ENCODE results near the gene DVL3. TPM values are rescaled to one million over a fixed set of nuclear protein-coding genes. Genes with fewer than 3 reads are reported as not detected.

The DVL3 gene
- total RNA-seq, 2 experiments from 2014 or later: 19.6 to 19.9 TPM

DNA sequence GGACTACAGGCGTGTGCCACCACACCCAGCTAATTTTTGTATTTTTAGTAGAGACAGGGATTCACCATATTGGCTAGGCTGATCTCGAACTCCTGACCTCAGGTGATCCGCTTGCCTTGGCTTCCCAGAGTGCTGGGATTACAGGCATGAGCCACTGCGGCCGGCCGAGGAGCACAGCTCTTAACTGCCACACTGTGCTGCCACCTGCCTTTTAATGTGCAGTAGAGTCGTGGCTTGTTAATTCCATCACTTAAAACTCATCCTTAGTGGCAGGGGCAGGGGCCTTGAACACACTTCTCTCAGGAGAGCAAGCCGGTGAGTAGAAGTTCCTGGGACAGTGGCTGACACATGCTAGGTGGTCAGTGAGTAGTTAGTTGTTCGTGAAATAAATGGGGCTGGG is 43.3 kb downstream of the DVL3 start:
- intact Hi-C loops (cut with micrococcal nuclease): no loop called here
- H3K36me3 Mint-ChIP-seq (ENCODE audit: low read depth): peaks cover 1% of the 10 kb centered on the region
- H3K9me3 Mint-ChIP-seq: no peaks in the 10 kb centered on the region
- H3K27ac Mint-ChIP-seq: no peak overlapping the region
- DNase-seq: no peak
- no peak overlapping the region for H3K4me3 Mint-ChIP-seq
- H3K27me3 Mint-ChIP-seq (ENCODE audit: low read depth): no peaks in the 10 kb centered on the region
- H3K4me1 Mint-ChIP-seq (ENCODE audit: low read depth): no peaks in the 10 kb centered on the region
- CTCF ChIA-PET: interaction anchor here (5.8 kb wide), 1 partner anchor 29 kb away, joined by 23 read pairs; no protein-coding TSS in a partner anchor

DNA sequence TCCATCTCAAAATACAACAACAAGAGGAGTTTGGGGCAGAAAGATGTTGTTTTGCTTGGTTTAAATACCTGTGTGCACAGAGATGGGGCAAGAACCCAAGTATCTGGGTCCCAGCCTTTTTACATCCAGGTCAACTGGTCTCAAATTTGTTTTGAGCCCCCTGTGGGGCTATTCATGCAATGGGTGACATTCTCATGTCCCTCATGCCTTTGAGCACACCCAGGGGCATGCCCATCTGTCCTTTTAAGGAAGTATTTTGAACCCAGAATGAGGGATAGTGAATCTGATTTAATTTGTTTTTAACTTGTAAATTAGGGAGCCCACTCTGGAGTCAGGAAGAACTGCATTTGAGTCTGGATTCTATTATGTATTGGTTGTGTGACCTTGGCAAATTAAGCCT is 45.6 kb downstream of the DVL3 start:
- Mint-ChIP-seq H3K27ac (no peak overlapping the region), H3K4me1 (ENCODE audit: low read depth) (no peaks in the 10 kb centered on the region), H3K36me3 (ENCODE audit: low read depth) (no peaks in the 10 kb centered on the region), H3K27me3 (ENCODE audit: low read depth) (peaks cover 3% of the 10 kb centered on the region), H3K4me3 (no peak overlapping the region), H3K9me3 (no peaks in the 10 kb centered on the region)
- intact Hi-C loops (cut with micrococcal nuclease): no loop called here
- CTCF ChIA-PET: interaction anchor here (0.9 kb wide), 1 partner anchor 164 kb away, joined by 3 read pairs; no protein-coding TSS in a partner anchor
- no peak for DNase-seq

DNA sequence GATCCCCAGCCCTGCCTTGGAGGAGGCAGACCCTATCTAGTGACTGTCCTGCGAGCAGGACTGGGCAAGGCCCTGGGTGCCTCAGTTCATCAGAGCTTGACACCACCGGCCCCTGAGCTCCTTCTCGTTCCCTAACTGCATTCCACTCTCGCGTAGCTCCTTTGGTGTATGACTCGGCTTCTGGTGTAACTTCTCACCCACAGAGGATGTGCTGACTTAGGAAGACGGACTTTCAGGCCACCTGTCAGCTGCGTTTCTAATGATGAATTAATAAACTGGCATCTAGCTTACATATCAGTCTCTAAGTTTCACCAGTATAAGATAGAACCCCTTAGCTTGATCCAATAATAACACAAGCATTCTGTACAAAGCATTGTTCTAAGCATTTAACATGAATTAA is 48.3 kb downstream of the DVL3 start:
- CTCF ChIA-PET: interaction anchor here (1.6 kb wide), 1 partner anchor 22 kb away, joined by 4 read pairs; no protein-coding TSS in a partner anchor
- H3K4me3 Mint-ChIP-seq: no peak overlapping the region
- intact Hi-C loops (cut with micrococcal nuclease): no loop called here
- H3K27ac Mint-ChIP-seq: no peak overlapping the region
- no peaks in the 10 kb centered on the region for H3K9me3 Mint-ChIP-seq
- DNase-seq: no peak
- H3K36me3 Mint-ChIP-seq (ENCODE audit: low read depth): no peaks in the 10 kb centered on the region
- peaks cover 9% of the 10 kb centered on the region for H3K27me3 Mint-ChIP-seq (ENCODE audit: low read depth)
- no peaks in the 10 kb centered on the region for H3K4me1 Mint-ChIP-seq (ENCODE audit: low read depth)

DNA sequence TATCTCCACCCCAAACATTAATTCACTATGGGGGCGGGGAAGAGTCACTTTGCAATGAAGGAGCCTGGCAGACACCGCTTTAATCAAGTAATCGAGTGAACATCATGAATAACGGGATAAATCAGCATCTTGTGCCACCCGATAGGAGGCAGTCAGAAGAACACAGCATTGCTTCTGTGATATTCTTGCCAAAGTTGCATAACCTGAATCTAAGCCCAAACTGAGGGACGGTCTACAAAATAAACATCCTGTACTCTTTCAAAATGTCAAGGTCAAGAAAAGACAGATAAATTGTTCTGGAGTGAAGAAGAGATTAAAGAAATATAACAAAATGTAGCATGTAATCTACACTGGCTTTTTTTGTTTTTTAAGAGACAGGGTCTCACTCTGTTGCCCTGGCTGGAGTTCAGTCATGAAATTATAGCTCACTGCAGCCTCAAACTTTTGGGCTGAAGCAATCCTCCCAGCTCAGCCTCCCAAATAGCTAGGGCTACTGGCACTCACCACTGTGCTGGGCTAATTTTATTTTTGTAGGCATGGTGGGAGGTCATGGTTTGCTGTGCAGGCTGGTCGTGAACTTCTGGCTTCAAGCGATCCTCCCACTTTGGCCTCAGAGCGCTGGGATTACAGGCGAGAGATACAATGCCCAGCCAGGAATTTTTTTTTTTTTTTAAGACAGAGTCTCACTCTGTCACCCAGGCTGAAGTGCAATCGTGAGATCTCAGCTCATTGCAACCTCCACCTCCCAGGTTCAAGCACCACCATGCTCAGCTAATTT is 54.2 kb downstream of the DVL3 start:
- Mint-ChIP-seq H3K9me3 (no peaks in the 10 kb centered on the region), H3K4me3 (no peak overlapping the region), H3K27ac (no peak overlapping the region), H3K27me3 (ENCODE audit: low read depth) (peaks cover 9% of the 10 kb centered on the region), H3K4me1 (ENCODE audit: low read depth) (no peaks in the 10 kb centered on the region), H3K36me3 (ENCODE audit: low read depth) (no peaks in the 10 kb centered on the region)
- DNase-seq: no peak
- CTCF ChIA-PET: interaction anchor here (0.7 to 0.9 kb wide), 3 partner anchors 17 to 274 kb away, joined by 3 to 4 read pairs (median 3); no protein-coding TSS in a partner anchor
- intact Hi-C loops (cut with micrococcal nuclease): no loop called here

DNA sequence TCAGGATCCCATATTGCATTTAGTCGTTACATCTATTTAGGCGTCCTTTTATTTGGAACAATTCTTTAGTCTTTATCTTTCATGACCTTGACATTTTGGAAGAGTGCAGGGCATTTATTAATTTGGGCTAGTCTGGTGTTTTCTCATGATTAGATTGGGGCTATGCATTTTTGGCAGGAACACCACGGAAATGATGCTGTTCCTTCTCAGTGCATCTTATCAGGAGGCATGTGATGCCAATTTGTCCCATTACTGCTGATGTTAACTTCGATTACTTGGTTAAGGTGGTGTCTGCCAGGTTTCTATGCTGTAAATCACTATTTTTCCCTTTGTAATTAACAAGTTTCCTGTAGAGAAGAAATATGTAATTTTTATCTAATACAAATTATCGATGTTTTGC is 56.1 kb downstream of the DVL3 start:
- Mint-ChIP-seq H3K4me1 (ENCODE audit: low read depth) (no peaks in the 10 kb centered on the region), H3K9me3 (no peaks in the 10 kb centered on the region), H3K4me3 (no peak overlapping the region), H3K36me3 (ENCODE audit: low read depth) (no peaks in the 10 kb centered on the region), H3K27ac (no peak overlapping the region), H3K27me3 (ENCODE audit: low read depth) (peaks cover 6% of the 10 kb centered on the region)
- DNase-seq: no peak
- CTCF ChIA-PET: interaction anchor here (0.7 to 1.9 kb wide), 3 partner anchors 15 to 142 kb away, joined by 3 to 9 read pairs (median 4); no protein-coding TSS in a partner anchor
- intact Hi-C loops (cut with micrococcal nuclease): no loop called here

DNA sequence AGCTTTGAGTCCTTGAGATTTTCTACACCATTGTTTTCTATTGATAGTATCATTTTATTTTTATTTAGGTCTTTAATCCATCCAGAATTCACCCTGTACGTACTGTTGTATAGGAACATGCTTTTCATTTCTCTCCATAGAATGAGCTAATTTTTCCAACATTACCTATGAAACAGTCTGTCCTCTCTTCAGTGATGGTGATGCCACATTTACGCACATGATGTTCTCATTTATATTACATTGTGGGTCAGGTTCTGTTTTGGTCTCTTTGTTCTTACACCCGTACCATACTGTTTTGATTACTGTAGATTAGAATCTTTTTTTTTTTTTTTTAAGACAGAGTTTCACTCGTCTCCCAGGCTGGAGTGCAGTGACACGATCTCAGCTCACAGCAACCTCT is 56.5 kb downstream of the DVL3 start:
- H3K36me3 Mint-ChIP-seq (ENCODE audit: low read depth): no peaks in the 10 kb centered on the region
- H3K27ac Mint-ChIP-seq: no peak overlapping the region
- no peaks in the 10 kb centered on the region for H3K4me1 Mint-ChIP-seq (ENCODE audit: low read depth)
- CTCF ChIA-PET: interaction anchor here (1.9 kb wide), 1 partner anchor 15 kb away, joined by 4 read pairs; no protein-coding TSS in a partner anchor
- H3K27me3 Mint-ChIP-seq (ENCODE audit: low read depth): peaks cover 4% of the 10 kb centered on the region
- intact Hi-C loops (cut with micrococcal nuclease): no loop called here
- no peak for DNase-seq
- H3K4me3 Mint-ChIP-seq: no peak overlapping the region
- no peaks in the 10 kb centered on the region for H3K9me3 Mint-ChIP-seq

DNA sequence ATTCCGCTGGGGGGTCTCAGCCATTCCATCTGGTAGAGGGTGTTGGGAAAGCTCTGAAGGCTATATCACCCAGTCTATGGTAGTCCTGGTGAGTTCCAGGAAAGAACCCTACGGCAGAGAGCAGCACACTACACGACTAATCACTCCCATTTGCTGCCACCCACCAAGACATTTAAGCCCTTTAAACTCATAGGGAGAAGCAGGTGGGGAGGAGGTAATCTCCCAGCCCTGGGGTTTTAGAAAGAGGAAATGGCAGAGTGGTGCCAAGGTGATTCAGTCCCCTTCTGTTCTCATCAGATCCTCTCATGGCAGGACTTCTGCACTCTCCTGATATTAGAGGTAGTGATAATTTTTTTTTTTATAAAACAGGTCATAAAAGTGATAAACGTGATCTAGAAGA is 63.6 kb downstream of the DVL3 start:
- no peak for DNase-seq
- Mint-ChIP-seq H3K27me3 (ENCODE audit: low read depth) (peaks cover 10% of the 10 kb centered on the region), H3K4me3 (no peak overlapping the region), H3K9me3 (no peaks in the 10 kb centered on the region), H3K36me3 (ENCODE audit: low read depth) (no peaks in the 10 kb centered on the region), H3K4me1 (ENCODE audit: low read depth) (no peaks in the 10 kb centered on the region), H3K27ac (no peak overlapping the region)
- intact Hi-C loops (cut with micrococcal nuclease): no loop called here
- CTCF ChIA-PET: interaction anchor here (1.1 kb wide), 1 partner anchor 9 kb away, joined by 8 read pairs; no protein-coding TSS in a partner anchor

DNA sequence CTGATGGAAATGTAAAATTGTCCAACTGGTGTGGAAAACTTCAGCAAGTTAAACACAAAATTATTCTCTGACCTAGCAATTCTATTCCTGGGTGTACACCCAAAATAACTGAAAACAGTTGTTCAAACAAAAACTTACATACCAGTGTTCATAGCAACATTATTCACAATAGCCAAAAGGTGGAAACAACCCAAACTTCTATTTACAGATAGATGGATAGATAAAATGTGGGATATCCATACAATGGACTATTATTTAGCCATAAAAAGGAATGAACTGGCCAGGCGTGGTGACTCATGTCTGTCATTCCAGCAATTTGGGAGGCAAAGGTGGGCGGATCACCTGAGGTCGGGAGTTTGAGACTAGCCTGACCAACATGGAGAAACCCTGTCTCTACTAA is 67.3 kb downstream of the DVL3 start:
- Mint-ChIP-seq H3K9me3 (no peaks in the 10 kb centered on the region), H3K27ac (no peak overlapping the region), H3K27me3 (ENCODE audit: low read depth) (peaks cover 21% of the 10 kb centered on the region), H3K36me3 (ENCODE audit: low read depth) (no peaks in the 10 kb centered on the region), H3K4me1 (ENCODE audit: low read depth) (no peaks in the 10 kb centered on the region), H3K4me3 (no peak overlapping the region)
- CTCF ChIA-PET: interaction anchor here (1.0 to 1.1 kb wide), 2 partner anchors 27 to 67 kb away, joined by 3 read pairs; partner anchors contain the start of gene EEF1AKMT4
- intact Hi-C loops (cut with micrococcal nuclease): loop anchor here (10.0 kb wide), 1 partner anchor 322 kb away; no protein-coding TSS in a partner anchor
- DNase-seq: no peak

Other genes starting within 250 kb of the DVL3 start
- 10 to 100 TPM; 11.2 to 12.0 TPM for gene ABCC5, start 137.5 kb upstream of the DVL3 start, total RNA-seq
- gene HTR3D, start 123.6 kb upstream of the DVL3 start, total RNA-seq: not detected
- gene HTR3C, start 102.3 kb upstream of the DVL3 start, total RNA-seq: not detected
- not detected for gene HTR3E, start 58.3 kb upstream of the DVL3 start, total RNA-seq
- 10 to 100 TPM; 48.8 to 56.4 TPM for gene EIF2B5, start 20.0 kb upstream of the DVL3 start, total RNA-seq
- gene AP2M1, start 19.5 kb downstream of the DVL3 start, total RNA-seq: 100 to 1,000 TPM; 206 to 212 TPM
- gene ABCF3, start 30.8 kb downstream of the DVL3 start, total RNA-seq: 10 to 100 TPM; 38.5 to 39.1 TPM
- gene VWA5B2, start 74.2 kb downstream of the DVL3 start, total RNA-seq: not detected
- gene ALG3, start 93.6 kb downstream of the DVL3 start, total RNA-seq: 10 to 100 TPM; 28.9 to 31.0 TPM
- 1 to 10 TPM; 2.7 TPM for gene EEF1AKMT4, start 94.3 kb downstream of the DVL3 start, total RNA-seq
- gene CAMK2N2, start 106.2 kb downstream of the DVL3 start, total RNA-seq: not detected
- gene ECE2, start 120.6 kb downstream of the DVL3 start, total RNA-seq: not detected
- gene PSMD2, start 143.9 kb downstream of the DVL3 start, total RNA-seq: 100 to 1,000 TPM; 244 to 257 TPM
- gene EIF4G1, start 159.2 kb downstream of the DVL3 start, total RNA-seq: 100 to 1,000 TPM; 345 to 375 TPM
- gene FAM131A, start 182.2 kb downstream of the DVL3 start, total RNA-seq: 1 to 10 TPM; 3.8 to 5.0 TPM
- gene CLCN2, start 206.2 kb downstream of the DVL3 start, total RNA-seq: 1 to 10 TPM; 2.9 TPM
- gene POLR2H, start 206.3 kb downstream of the DVL3 start, total RNA-seq: 10 to 100 TPM; 76.5 to 89.9 TPM
- not detected for gene THPO, start 222.8 kb downstream of the DVL3 start, total RNA-seq
- gene CHRD, start 224.7 kb downstream of the DVL3 start, total RNA-seq: not detected